CD4-positive, alpha-beta memory T cell (primary cell): ENCODE results near the gene TNFRSF11A. TPM values are rescaled to one million over a fixed set of nuclear protein-coding genes. Genes with fewer than 3 reads are reported as not detected.

Experiments
- CTCF ChIA-PET: fragments of 350-600 bp; sonication (Branson Sonifier 250); formaldehyde crosslinking; loops from one replicate; lab custom pipeline; 2021; ENCODE audit warnings: inconsistent platforms; ENCODE audit not compliant: partially characterized antibody; lab: Charles Lee
- POLR2A ChIA-PET: fragments of 350-600 bp; sonication (Branson Sonifier 250); formaldehyde crosslinking; loops from one replicate; lab custom pipeline; 2021; ENCODE audit not compliant: partially characterized antibody; lab: Charles Lee
- DNase-seq, 5 donors: peaks; one replicate each; pipeline versions ENCODE4 v3.0.0 to v3.0.0-alpha.2; 2020 to 2022; ENCODE audit warnings: mixed read lengths in 1 of 5
- H3K27ac ChIP-seq: one replicate; pipeline ENCODE4 v1.7.0; 2013; ENCODE audit warnings: low read depth, low read length
- H3K27me3 ChIP-seq: 2 replicates; pipeline ENCODE4 v1.7.0; 2013; ENCODE audit warnings: mild to moderate bottlenecking, low read length, moderate library complexity; ENCODE audit not compliant: insufficient read depth
- H3K36me3 ChIP-seq: 2 replicates; pipeline ENCODE4 v1.7.0; 2013; ENCODE audit warnings: mild to moderate bottlenecking, low read length, moderate library complexity; ENCODE audit not compliant: insufficient read depth
- H3K4me1 ChIP-seq: 2 replicates; pipeline ENCODE4 v1.7.0; 2013; ENCODE audit warnings: mild to moderate bottlenecking, low read length, moderate library complexity; ENCODE audit not compliant: insufficient read depth
- H3K4me3 ChIP-seq, 2 donors: one replicate each; pipeline ENCODE4 v1.7.0; 2013; ENCODE audit warnings: low read length in 2 of 2, mild to moderate bottlenecking in 1 of 2
- H3K9me3 ChIP-seq, 2 donors: one replicate each; pipeline ENCODE4 v1.7.0; 2013; ENCODE audit warnings: low read length in 2 of 2, control low read depth in 1 of 2; ENCODE audit not compliant: control insufficient read depth in 1 of 2
- H3K27ac Mint-ChIP-seq, 7 donors: one replicate each; pipeline ENCODE4 v1.8.0; 2020 to 2021; ENCODE audit warnings: mixed read lengths in 7 of 7, mild to moderate bottlenecking in 6 of 7, inconsistent platforms in 3 of 7, moderate library complexity in 3 of 7
- H3K27me3 Mint-ChIP-seq, 2 donors: one replicate each; pipeline ENCODE4 v1.8.0; 2020 to 2021; ENCODE audit warnings: mixed read lengths in 2 of 2
- H3K36me3 Mint-ChIP-seq, 2 donors: one replicate each; pipeline ENCODE4 v1.8.0; 2020 to 2021; ENCODE audit warnings: mixed read lengths in 2 of 2, inconsistent platforms in 1 of 2, mild to moderate bottlenecking in 1 of 2
- H3K4me1 Mint-ChIP-seq, 4 donors: one replicate each; pipeline ENCODE4 v1.8.0; 2020 to 2021; ENCODE audit warnings: mixed read lengths in 4 of 4, mild to moderate bottlenecking in 1 of 4
- H3K4me3 Mint-ChIP-seq, 8 donors: one replicate each; pipeline ENCODE4 v1.8.0; 2020 to 2021; ENCODE audit warnings: mixed read lengths in 8 of 8, mild to moderate bottlenecking in 7 of 8, moderate library complexity in 6 of 8, inconsistent platforms in 3 of 8
- H3K9me3 Mint-ChIP-seq, 8 donors: one replicate each; pipeline ENCODE4 v1.8.0; 2020 to 2021; ENCODE audit warnings: mixed read lengths in 8 of 8, mild to moderate bottlenecking in 5 of 8, inconsistent platforms in 3 of 8, moderate library complexity in 1 of 8
- intact Hi-C: fragments of 100-400 bp; cut with micrococcal nuclease; formaldehyde crosslinking; loops from one replicate; pipeline ENCODE4 v1.15.1; 2023
- polyA plus RNA-seq, 2 donors: library from polyadenylated mRNA; unstranded; fragments of 300-500 nt; fragmentation: Illumina TruSeq; gene quantifications; one replicate each; pipeline ENCODE4 v1.2.3, GENCODE V29; 2021
- total RNA-seq, 2 experiments: library from RNA; stranded (reverse); gene quantifications; one replicate each; pipeline ENCODE4 v1.2.3, GENCODE V29; 2021

The TNFRSF11A gene
- total and polyA plus RNA-seq, 4 experiments from 2014 or later, result 0.49 to 6.5 (median 1.3) TPM

DNA sequence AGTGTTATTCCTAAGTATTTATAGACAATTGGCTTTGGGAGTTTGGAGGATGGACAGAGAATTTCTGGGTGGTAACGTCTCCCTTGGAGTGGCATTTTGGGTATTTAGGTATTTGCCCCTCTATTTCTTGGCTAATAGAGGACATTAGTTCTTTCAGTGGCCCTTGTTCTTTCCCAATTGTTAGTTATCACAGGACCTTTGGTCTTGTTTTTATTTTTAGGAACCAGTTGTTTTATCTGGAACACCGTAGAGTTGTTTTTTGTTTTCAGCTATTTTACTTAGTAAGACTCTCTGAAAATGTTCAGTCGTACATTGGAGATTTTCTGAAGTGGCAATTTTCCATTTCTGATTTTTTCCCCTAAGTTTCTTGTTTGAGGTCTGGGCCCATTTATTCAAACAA, 40.5 kb upstream of the TNFRSF11A start:
- Mint-ChIP-seq H3K9me3 (no peaks in the 10 kb centered on the region), H3K4me1 (peaks cover 0 to 2% (median under 1%) of the 10 kb centered on the region in 4 donors), H3K36me3 (peaks cover 58 to 78% of the 10 kb centered on the region in 2 donors), H3K27me3 (no peaks in the 10 kb centered on the region), H3K4me3 (no peak overlapping the region), H3K27ac (peak overlapping the region in 1 of 7 donors; percentile 22)
- POLR2A ChIA-PET, result no interaction called here
- no peaks in the 10 kb centered on the region for H3K9me3 ChIP-seq
- H3K36me3 ChIP-seq, result peaks cover 28% of the 10 kb centered on the region
- no peak overlapping the region for H3K4me3 ChIP-seq
- DNase-seq, result no peak
- no peaks in the 10 kb centered on the region for H3K27me3 ChIP-seq
- CTCF ChIA-PET, result no interaction called here
- H3K27ac ChIP-seq, result no peak overlapping the region
- no peaks in the 10 kb centered on the region for H3K4me1 ChIP-seq
- intact Hi-C loops, result no loop called here

DNA sequence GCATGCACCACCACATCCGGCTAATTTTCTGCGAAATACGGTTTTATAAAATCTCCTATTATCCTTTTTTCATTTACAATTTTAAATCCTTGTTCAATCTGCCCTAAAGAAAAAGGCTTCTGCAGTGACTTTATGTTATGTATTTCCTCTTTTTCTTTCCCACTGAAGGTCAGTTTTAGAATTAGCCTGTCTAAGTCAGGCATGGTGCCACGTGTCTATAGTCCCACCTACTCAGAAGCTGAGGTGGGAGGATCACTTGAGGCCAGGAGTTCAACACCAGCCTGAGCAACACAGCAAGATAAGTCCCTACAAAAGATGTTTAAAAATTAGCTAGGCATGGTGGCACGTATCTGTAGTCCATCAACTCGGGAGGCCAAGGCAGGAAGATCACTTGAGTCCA, 39.8 kb upstream of the TNFRSF11A start:
- Histone ChIP-seq H3K4me1 (no peaks in the 10 kb centered on the region), H3K9me3 (no peaks in the 10 kb centered on the region), H3K4me3 (no peak overlapping the region), H3K36me3 (peaks cover 25% of the 10 kb centered on the region), H3K27me3 (no peaks in the 10 kb centered on the region), H3K27ac (no peak overlapping the region)
- CTCF ChIA-PET, result no interaction called here
- no peak for DNase-seq
- intact Hi-C loops, result no loop called here
- Mint-ChIP-seq H3K4me1 (peaks cover 0 to 1% (median under 1%) of the 10 kb centered on the region in 4 donors), H3K4me3 (no peak overlapping the region), H3K27ac (peak overlapping the region in 1 of 7 donors; percentile 50), H3K9me3 (no peaks in the 10 kb centered on the region), H3K27me3 (no peaks in the 10 kb centered on the region), H3K36me3 (peaks cover 57 to 78% of the 10 kb centered on the region in 2 donors)
- POLR2A ChIA-PET, result no interaction called here

GRCh38 chr18:62287781-62288664, 37.1 kb upstream of the TNFRSF11A start:
- Histone ChIP-seq H3K36me3 (peaks cover 18% of the 10 kb centered on the region), H3K27me3 (no peaks in the 10 kb centered on the region), H3K4me3 (no peak overlapping the region), H3K4me1 (no peaks in the 10 kb centered on the region), H3K27ac (no peak overlapping the region), H3K9me3 (no peaks in the 10 kb centered on the region)
- ChIA-PET CTCF (no interaction called here), POLR2A (interaction anchor here (0.6 kb wide), 1 partner anchor 1135 kb away, joined by 4 read pairs; no protein-coding TSS in a partner anchor)
- DNase-seq, result no peak
- H3K27ac Mint-ChIP-seq, result no peak overlapping the region
- peaks cover 44 to 64% of the 10 kb centered on the region in 2 donors for H3K36me3 Mint-ChIP-seq
- no peak overlapping the region for H3K4me3 Mint-ChIP-seq
- H3K4me1 Mint-ChIP-seq, result peaks cover 0 to 1% (median 0%) of the 10 kb centered on the region in 4 donors
- no peaks in the 10 kb centered on the region for H3K9me3 Mint-ChIP-seq
- intact Hi-C loops, result no loop called here
- no peaks in the 10 kb centered on the region for H3K27me3 Mint-ChIP-seq

DNA sequence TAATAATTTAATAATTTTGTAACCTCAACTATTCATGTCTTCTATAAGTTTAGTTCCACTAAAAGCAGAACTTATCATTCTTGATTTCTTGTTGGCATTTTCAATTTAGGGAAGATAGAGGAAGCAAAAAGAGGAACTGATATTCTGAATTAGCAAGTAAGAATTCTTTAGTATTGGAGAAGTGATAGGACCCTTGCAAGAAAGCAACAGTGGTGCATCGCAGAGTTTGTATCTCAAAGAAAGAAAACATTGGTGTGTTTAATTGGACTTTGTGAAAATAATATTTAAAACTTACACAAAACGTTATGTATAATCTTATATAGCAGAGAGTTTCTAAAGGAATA, 36.5 kb upstream of the TNFRSF11A start:
- POLR2A ChIA-PET, result no interaction called here

GRCh38 chr18:62289047-62289446, 36.1 kb upstream of the TNFRSF11A start:
- no peak overlapping the region for H3K4me3 Mint-ChIP-seq
- no peaks in the 10 kb centered on the region for H3K27me3 Mint-ChIP-seq
- H3K36me3 Mint-ChIP-seq, result peaks cover 34 to 59% of the 10 kb centered on the region in 2 donors
- no peak overlapping the region for H3K4me3 ChIP-seq
- no peaks in the 10 kb centered on the region for H3K9me3 ChIP-seq
- H3K27me3 ChIP-seq, result no peaks in the 10 kb centered on the region
- no peaks in the 10 kb centered on the region for H3K4me1 ChIP-seq
- peaks cover 18% of the 10 kb centered on the region for H3K36me3 ChIP-seq
- DNase-seq, result no peak
- no peak overlapping the region for H3K27ac Mint-ChIP-seq
- no peak overlapping the region for H3K27ac ChIP-seq
- intact Hi-C loops, result no loop called here
- H3K4me1 Mint-ChIP-seq, result peaks cover 0 to 1% (median 0%) of the 10 kb centered on the region in 4 donors
- ChIA-PET CTCF (no interaction called here), POLR2A (no interaction called here)
- no peaks in the 10 kb centered on the region for H3K9me3 Mint-ChIP-seq

More for the DNA sequence above, 36.5 kb upstream of the TNFRSF11A start:
- DNase-seq, result no peak
- H3K4me3 ChIP-seq, result no peak overlapping the region
- Mint-ChIP-seq H3K27me3 (no peaks in the 10 kb centered on the region), H3K36me3 (peaks cover 38 to 58% of the 10 kb centered on the region in 2 donors), H3K9me3 (no peaks in the 10 kb centered on the region), H3K4me3 (no peak overlapping the region), H3K27ac (no peak overlapping the region), H3K4me1 (peaks cover 0 to 1% (median 0%) of the 10 kb centered on the region in 4 donors)
- peaks cover 18% of the 10 kb centered on the region for H3K36me3 ChIP-seq
- no peaks in the 10 kb centered on the region for H3K9me3 ChIP-seq
- H3K27ac ChIP-seq, result no peak overlapping the region
- H3K27me3 ChIP-seq, result no peaks in the 10 kb centered on the region
- intact Hi-C loops, result no loop called here
- no peaks in the 10 kb centered on the region for H3K4me1 ChIP-seq
- CTCF ChIA-PET, result no interaction called here

DNA sequence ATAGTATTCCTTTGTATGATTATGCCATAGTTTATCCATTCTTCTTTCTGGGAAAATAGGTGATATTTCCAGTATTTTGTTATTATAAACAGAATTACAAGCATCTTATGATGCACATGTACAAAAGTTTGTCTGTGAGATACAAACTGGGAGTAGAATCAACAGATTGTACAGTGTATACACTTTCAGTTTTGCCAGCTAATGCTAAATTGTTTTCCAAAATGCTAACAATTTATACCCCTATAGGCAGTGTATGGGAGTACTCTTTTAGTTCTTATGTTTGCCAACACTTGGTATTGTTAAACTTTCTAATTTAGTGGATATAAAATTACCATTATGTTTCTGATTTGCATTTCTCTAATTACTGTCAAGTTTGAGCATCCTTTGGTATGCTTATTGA, 31.0 kb upstream of the TNFRSF11A start:
- DNase-seq, result no peak
- Histone ChIP-seq H3K27me3 (no peaks in the 10 kb centered on the region), H3K27ac (no peak overlapping the region), H3K4me1 (no peaks in the 10 kb centered on the region), H3K4me3 (no peak overlapping the region), H3K9me3 (no peaks in the 10 kb centered on the region), H3K36me3 (peaks cover 8% of the 10 kb centered on the region)
- ChIA-PET POLR2A (no interaction called here), CTCF (no interaction called here)
- H3K27ac Mint-ChIP-seq, result no peak overlapping the region
- no peaks in the 10 kb centered on the region for H3K9me3 Mint-ChIP-seq
- intact Hi-C loops, result no loop called here
- H3K27me3 Mint-ChIP-seq, result no peaks in the 10 kb centered on the region
- H3K4me3 Mint-ChIP-seq, result no peak overlapping the region
- H3K36me3 Mint-ChIP-seq, result peaks cover 16 to 40% of the 10 kb centered on the region in 2 donors
- peaks cover 0 to 6% (median 3%) of the 10 kb centered on the region in 4 donors for H3K4me1 Mint-ChIP-seq

DNA sequence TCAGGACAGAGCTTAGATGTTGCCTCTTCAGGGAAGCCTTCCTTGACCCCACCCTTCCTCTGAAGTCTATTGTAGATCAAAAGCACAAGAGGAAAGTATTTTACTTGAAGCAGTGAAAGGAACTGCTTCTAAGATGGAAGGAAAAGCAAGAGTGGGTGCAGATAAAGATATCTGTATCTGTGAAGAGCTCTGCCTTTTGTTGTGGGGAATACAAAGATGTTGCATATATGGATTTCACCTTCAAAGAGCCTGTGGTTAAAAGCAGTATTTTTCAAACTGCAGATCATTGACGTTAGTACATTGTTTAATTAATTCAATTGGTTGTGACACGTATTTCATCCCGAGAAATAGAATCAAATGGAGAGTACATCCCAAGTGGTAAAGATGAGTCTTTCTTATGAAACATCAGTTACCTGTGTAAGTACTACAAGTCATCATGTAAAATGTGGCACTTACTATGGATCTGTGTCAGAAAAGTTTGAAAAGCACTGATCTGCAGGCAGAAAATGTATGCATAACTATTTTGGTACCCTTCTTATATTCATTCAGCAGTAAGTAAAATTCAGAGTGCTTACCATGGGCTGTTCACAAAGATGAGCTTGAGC, 24.6 kb upstream of the TNFRSF11A start:
- Histone ChIP-seq H3K9me3 (no peaks in the 10 kb centered on the region), H3K4me1 (peaks cover 5% of the 10 kb centered on the region), H3K4me3 (no peak overlapping the region), H3K27ac (no peak overlapping the region), H3K36me3 (peaks cover 35% of the 10 kb centered on the region), H3K27me3 (no peaks in the 10 kb centered on the region)
- Mint-ChIP-seq H3K36me3 (peaks cover 68 to 70% of the 10 kb centered on the region in 2 donors), H3K4me1 (peaks cover 12 to 15% (median 13%) of the 10 kb centered on the region in 4 donors), H3K4me3 (peak overlapping the region in 1 of 8 donors; percentile 23), H3K27ac (peak overlapping the region in 2 of 7 donors; percentile 3 to 34), H3K27me3 (no peaks in the 10 kb centered on the region), H3K9me3 (no peaks in the 10 kb centered on the region)
- DNase-seq, result no peak
- ChIA-PET CTCF (no interaction called here), POLR2A (interaction anchor here (1.5 kb wide), 1 partner anchor 14 kb away, joined by 3 read pairs; no protein-coding TSS in a partner anchor)
- intact Hi-C loops, result no loop called here
